ENCODE results near the gene PLPPR1. TPM values are rescaled to one million over a fixed set of nuclear protein-coding genes. Genes with fewer than 3 reads are reported as not detected.

Gene PLPPR1
- total RNA-seq, 1 experiment from 2014 or later, result not detected

GRCh38 chr9:101050650-101051049 is 22.1 kb downstream of the PLPPR1 start:
- Histone ChIP-seq H3K27ac (ENCODE audit: low read depth, low read length, poor library complexity, severe bottlenecking) (no peak overlapping the region), H3K4me3 (ENCODE audit: low read depth, low read length, poor library complexity, severe bottlenecking) (no peak overlapping the region), H3K4me1 (ENCODE audit: insufficient read depth, low read length, poor library complexity, severe bottlenecking) (no peaks in the 10 kb centered on the region), H3K9me3 (ENCODE audit: low read depth, low read length, poor library complexity, severe bottlenecking) (no peaks in the 10 kb centered on the region), H3K27me3 (replicated peaks; ENCODE audit: insufficient read depth, low read depth, low read length, poor library complexity) (no peaks in the 10 kb centered on the region), H3K36me3 (ENCODE audit: insufficient read depth, low read length, poor library complexity, severe bottlenecking) (no peaks in the 10 kb centered on the region)
- CTCF ChIA-PET, result no interaction called here
- no peak for DNase-seq (ENCODE audit: low spot score)
- POLR2A ChIA-PET (ENCODE audit: low non-redundant PET), result no interaction called here
- intact Hi-C loops (cut with micrococcal nuclease; ENCODE audit: unreplicated experiment), result no loop called here
- TF ChIP-seq EZH2 (IDR thresholded peaks at IDR 0.05; ENCODE audit: borderline replicate concordance, low read depth, low read length, poor library complexity, severe bottlenecking) (no peak), CTCF (conservative IDR thresholded peaks at IDR 0.05; ENCODE audit: low read depth, low read length) (no peak)
- BruUV-seq (replicated peaks), result no TSS peak

GRCh38 chr9:101054657-101055056 is 26.1 kb downstream of the PLPPR1 start:
- Histone ChIP-seq H3K4me3 (ENCODE audit: low read depth, low read length, poor library complexity, severe bottlenecking) (no peak overlapping the region), H3K4me1 (ENCODE audit: insufficient read depth, low read length, poor library complexity, severe bottlenecking) (no peaks in the 10 kb centered on the region), H3K27ac (ENCODE audit: low read depth, low read length, poor library complexity, severe bottlenecking) (no peak overlapping the region), H3K27me3 (replicated peaks; ENCODE audit: insufficient read depth, low read depth, low read length, poor library complexity) (no peaks in the 10 kb centered on the region), H3K36me3 (ENCODE audit: insufficient read depth, low read length, poor library complexity, severe bottlenecking) (no peaks in the 10 kb centered on the region), H3K9me3 (ENCODE audit: low read depth, low read length, poor library complexity, severe bottlenecking) (no peaks in the 10 kb centered on the region)
- DNase-seq (ENCODE audit: low spot score), result no peak
- no peak for TF ChIP-seq CTCF (conservative IDR thresholded peaks at IDR 0.05; ENCODE audit: low read depth, low read length)
- intact Hi-C loops (cut with micrococcal nuclease; ENCODE audit: unreplicated experiment), result no loop called here
- BruUV-seq (replicated peaks), result no TSS peak
- ChIA-PET CTCF (no interaction called here), POLR2A (ENCODE audit: low non-redundant PET) (no interaction called here)

DNA sequence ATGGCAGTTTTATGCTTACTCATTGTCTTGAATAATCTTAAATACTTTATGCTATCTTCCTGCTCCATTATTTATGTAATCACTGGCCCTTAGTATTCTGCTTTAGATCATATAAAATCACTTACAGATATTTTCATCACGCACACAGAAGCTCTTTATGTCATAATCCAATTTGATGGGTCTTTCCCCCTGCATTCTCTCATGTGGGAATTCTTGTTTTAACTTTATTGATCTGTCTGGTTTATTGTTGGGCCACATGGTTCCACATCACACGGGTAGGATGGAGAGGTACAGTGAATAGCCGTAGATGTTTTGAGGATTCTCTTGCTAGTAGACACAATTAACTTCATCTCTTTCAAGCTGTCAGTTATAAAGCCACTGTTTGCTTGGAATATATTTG is 27.0 kb downstream of the PLPPR1 start:
- no TSS peak for BruUV-seq (replicated peaks)
- TF ChIP-seq CTCF (conservative IDR thresholded peaks at IDR 0.05; ENCODE audit: low read depth, low read length), result no peak
- no peak for TF ChIP-seq EZH2 (IDR thresholded peaks at IDR 0.05; ENCODE audit: borderline replicate concordance, low read depth, low read length, poor library complexity, severe bottlenecking)
- Histone ChIP-seq H3K27ac (ENCODE audit: low read depth, low read length, poor library complexity, severe bottlenecking) (no peak overlapping the region), H3K4me1 (ENCODE audit: insufficient read depth, low read length, poor library complexity, severe bottlenecking) (no peaks in the 10 kb centered on the region), H3K9me3 (ENCODE audit: low read depth, low read length, poor library complexity, severe bottlenecking) (no peaks in the 10 kb centered on the region), H3K4me3 (ENCODE audit: low read depth, low read length, poor library complexity, severe bottlenecking) (no peak overlapping the region), H3K27me3 (replicated peaks; ENCODE audit: insufficient read depth, low read depth, low read length, poor library complexity) (no peaks in the 10 kb centered on the region), H3K36me3 (ENCODE audit: insufficient read depth, low read length, poor library complexity, severe bottlenecking) (no peaks in the 10 kb centered on the region)
- POLR2A ChIA-PET (ENCODE audit: low non-redundant PET), result no interaction called here
- CTCF ChIA-PET, result no interaction called here
- no peak for DNase-seq (ENCODE audit: low spot score)
- intact Hi-C loops (cut with micrococcal nuclease; ENCODE audit: unreplicated experiment), result no loop called here
